Fibroblast of skin of back (primary cell): ENCODE results near the gene C2CD3.
A peak's percentile ranks its signal among the peaks of the same experiment; 100 is the strongest.
"Not testable (repeated sequence)": the region's sequence is repeated elsewhere in the genome, so short reads cannot be mapped to it uniquely, and the experiment has no call there.

Source experiments
- DNase-seq: peaks from one replicate; pipeline ENCODE4 v3.0.0-alpha.2; 2013

Gene C2CD3

GRCh38 chr11:74000307-74001133, 170.3 kb downstream of the C2CD3 start:
- no peak for DNase-seq

GRCh38 chr11:73999581-74000306, 171.1 kb downstream of the C2CD3 start:
- no peak for DNase-seq

DNA sequence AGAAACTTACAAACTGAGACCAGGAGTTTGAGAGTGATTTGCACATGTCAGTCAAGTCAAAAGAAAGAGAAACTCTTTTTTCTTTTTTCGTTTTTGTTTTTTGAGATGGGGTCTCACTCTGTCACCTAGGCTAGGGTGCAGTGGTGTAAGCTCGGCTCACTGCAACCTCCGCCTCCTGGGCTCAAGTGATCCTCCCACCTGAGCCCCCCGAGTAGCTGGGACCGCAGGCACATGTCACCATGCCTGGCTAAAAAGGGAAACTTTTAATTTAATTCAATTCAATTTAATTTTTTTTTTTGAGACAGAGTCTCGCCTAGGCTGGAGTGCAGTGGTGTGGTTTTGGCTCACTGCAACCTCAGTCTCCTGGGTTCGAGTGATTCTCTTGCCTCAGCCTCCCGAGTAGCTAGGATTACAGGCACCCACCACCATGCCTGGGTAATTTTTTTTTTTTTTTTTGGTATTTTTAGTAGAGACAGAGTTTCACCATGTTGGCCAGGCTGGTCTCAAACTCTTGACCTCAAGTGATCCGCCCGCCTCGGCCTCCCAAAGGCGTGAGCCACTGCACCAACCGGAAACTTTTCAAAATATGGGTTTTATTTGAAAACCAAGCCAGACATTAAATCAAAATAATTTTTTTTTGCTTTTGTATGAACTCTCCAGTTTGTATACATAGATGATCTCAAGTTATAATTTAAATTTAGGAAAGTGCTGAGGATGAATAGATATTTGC, 171.8 kb downstream of the C2CD3 start:
- no peak for DNase-seq

DNA sequence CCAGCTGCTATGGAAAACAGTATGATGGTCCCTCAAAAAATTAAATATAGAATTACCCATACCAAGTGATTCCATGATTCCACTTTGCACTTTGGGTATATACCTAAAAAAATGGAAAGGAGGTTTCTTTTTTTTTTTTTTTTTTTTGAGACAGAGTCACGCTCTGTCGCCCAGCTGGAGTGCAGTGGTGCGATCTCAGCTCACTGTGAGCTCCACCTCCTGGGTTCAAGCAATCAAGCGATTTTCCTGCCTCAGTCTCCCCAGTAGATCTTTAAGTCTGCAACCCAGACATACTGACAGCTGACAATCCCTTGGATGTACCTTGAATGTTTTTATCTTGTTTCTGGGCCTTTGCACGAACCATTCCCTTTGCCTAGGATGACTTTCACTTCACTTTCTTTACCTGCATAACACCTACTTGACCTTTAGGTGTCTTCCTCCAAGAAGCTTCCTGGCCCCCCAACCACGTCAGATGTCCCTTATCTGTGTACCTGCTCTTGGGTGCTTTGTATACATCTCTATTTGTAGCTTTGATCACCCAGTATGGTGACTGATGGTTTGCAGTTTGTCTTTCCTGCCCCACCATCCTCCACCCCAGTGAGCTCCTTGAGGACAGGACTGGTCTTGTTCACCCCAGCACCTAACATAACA, 173.6 kb downstream of the C2CD3 start:
- DNase-seq = no peak

DNA sequence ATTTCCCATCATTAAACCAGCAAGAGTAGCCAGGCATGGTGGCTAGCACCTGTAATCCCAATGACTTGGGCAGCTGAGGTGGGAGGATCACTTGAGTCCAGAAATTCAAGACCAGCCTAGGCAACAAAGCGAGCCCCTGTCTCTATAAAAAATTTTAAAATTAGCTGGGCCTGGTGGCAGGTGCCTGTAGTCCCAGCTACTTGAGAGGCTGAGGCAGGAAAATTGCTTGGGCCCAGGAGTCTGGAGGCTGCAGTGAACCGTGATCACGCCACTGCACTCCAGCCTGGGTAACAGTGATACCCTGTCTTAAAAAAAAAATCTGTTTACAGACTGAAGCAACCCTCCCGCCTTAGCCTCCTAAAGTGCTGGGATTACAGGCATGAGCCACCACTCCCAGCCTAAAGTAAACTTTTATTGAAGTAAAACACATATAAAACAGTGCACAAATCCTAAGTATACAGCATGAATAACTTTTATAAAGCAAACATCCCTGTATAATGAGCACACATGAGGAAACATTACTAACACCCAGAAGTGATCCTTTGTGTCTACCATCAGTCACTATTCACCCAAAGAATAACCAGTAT, 174.5 kb downstream of the C2CD3 start:
- no peak for DNase-seq

- DNase-seq = no peak
Observed at GRCh38 chr11:73995731-73996130, 175.1 kb downstream of the C2CD3 start.

DNA sequence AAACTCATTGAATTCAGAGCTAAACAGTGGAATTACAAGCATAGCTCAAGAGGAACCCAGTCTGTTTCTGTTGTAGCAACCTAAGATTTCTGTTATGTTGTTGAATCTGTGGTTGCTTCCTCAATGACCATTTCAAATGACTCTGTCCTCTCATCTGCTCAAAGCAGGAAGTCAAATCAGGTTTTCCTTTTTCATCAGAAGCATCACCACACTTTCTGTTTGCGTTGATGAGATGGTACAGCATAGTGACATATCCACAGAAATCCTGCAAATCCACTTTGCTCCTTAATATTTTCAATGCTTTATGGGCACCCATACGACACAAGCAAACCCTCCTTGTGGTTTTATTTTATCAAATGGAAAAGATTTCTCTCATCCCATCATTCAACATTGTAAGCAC, 175.6 kb downstream of the C2CD3 start:
- DNase-seq = peak; percentile 15

DNA sequence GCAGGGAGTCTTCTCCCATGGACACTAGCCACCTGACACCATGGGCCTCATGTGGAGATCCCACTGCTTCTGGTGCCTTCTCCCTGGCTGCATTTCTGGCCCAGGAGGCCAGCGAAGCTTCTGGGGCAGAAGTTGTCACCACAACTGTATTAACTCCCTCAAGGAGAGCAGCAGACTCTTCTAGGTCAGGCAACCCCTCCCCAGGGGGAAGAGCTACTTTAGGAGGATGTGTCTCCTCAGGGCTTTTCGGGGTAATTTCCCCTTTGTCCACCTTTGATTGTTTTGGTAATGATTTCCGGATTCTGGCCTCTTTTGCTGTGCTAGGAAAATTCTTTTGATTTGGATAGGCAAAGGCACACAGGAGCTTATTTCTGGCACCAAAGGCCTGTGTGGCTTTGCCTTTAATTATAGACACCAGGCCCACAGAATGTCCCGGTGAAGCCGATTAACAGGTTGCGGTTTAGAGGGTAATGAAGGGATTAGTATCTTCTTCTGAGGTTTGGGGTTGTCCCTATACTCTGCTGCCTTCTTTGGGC, 179.3 kb downstream of the C2CD3 start:
- no peak for DNase-seq

DNA sequence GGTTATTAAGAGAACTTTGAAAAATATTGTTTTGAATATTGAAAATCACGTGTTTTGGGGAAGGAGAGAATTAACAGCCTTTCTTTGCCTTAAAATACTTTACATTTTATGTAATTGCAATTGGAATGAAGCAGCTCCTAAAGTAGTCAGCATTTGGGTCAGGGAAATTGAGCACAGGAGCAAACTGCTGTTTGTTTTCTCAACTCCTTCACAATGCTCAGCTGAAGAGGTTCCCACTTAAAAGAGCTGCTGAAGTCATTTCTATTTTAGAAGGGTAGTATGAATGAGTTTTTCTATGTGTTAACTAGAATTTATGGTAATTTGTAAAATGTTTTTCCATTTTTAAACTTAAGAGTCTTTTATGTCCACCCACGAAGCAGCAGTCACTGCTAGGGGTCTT, 180.1 kb downstream of the C2CD3 start:
- no peak for DNase-seq

GRCh38 chr11:73989156-73989555, 181.6 kb downstream of the C2CD3 start:
- DNase-seq = no peak

DNA sequence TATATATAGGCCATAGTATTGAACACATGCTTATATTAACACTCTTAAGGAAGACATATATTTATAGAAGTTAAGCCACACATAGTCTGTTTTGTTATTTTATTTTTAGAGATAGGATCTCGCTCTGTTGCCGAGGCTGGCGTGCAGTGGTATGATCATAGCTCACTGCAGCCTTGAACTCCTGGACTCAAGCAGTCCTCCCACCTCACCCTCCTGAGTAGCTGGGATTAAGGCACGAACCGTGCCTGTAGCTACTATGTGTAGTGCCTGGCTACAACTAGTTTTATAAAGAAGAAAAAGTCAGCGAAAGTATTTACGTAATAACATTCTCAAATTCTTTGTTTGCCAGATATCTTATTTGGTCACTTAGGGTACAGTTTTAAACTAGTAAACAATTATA, 182.6 kb downstream of the C2CD3 start:
- no peak for DNase-seq

- DNase-seq = not testable (repeated sequence)
Observed at GRCh38 chr11:73985661-73986060, 185.1 kb downstream of the C2CD3 start.

DNA sequence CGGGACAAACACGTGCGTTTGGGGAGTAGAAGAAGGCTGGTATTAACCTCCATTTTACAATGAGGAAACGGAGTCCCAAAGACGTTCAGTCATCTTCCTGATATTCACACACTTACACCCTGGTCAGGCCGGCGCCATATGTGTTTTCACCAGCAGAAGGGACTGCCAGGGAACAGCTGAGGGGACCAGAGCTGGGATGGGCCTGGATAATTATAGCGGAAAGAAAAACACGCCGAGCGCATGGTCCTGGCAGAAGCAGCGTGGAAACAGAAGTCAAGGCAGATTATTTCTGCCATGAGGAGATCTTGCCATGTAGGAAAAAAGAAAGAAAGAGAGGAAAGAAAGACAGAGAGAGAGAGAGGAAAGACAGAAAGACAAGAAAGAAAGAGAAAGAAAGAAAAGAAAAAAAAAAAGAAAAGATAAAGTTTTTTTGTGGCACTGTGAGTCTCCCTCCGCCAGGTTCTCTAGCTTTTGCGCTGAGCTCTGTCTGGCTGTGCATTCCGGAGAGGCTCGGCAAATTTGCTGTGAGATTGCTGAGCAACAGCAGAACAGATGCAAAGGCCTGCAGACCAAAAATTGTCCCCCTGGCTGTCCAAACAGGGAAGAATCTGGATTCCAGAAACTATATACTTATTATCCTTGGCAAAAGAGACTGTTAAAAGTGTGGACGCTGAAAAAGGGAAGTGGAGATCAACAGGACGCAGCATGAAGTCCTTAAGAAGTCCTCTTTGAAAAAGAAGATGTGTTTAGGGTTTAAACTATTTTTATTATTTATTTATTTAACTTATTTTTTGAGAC, 186.9 kb downstream of the C2CD3 start:
- no peak for DNase-seq

GRCh38 chr11:73982990-73983740, 187.6 kb downstream of the C2CD3 start:
- DNase-seq = peak; percentile 90

GRCh38 chr11:73982595-73982989, 188.2 kb downstream of the C2CD3 start, which contains the start of gene UCP2:
TSS of gene UCP2 (minus strand) at chr11:73982843. CDS start at chr11:73978378, 4,465 bp downstream.
- DNase-seq = peak; percentile 81

DNA sequence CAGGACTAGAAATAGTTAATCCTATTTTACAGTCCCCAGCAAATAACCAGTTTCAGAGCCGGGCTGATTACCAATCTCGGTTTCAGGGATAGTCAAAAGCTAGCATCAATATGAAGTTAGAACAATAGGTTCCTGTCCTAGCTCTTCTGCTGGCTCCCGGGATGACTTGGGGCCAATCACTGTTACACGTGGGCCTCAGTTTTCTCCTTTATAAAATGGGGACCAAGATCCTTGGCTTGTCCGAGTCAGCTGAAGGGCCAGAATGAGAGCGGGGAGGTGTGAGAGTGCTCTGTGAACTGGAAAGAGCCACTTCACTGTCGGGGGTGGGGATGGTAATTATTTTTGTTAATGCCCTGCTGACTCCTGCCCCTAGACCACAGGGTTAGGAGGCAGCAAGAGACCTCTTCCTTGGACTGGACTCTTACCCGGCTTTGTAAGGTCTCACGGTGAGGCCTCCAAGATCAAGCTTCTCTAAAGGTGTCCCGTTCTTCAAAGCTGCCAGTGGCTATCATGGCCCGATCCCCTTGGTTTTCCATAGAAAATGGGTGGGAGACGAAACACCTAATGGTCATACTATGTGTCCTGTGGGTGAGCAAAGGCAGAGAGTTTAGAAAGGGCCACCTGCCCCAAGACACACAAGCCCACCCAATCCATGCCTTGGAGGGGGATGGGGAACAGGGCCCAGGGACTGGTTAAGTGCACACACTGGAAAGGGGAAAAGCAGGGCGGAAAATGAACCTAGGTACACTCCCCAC, 189.6 kb downstream of the C2CD3 start:
- DNase-seq = no peak

DNA sequence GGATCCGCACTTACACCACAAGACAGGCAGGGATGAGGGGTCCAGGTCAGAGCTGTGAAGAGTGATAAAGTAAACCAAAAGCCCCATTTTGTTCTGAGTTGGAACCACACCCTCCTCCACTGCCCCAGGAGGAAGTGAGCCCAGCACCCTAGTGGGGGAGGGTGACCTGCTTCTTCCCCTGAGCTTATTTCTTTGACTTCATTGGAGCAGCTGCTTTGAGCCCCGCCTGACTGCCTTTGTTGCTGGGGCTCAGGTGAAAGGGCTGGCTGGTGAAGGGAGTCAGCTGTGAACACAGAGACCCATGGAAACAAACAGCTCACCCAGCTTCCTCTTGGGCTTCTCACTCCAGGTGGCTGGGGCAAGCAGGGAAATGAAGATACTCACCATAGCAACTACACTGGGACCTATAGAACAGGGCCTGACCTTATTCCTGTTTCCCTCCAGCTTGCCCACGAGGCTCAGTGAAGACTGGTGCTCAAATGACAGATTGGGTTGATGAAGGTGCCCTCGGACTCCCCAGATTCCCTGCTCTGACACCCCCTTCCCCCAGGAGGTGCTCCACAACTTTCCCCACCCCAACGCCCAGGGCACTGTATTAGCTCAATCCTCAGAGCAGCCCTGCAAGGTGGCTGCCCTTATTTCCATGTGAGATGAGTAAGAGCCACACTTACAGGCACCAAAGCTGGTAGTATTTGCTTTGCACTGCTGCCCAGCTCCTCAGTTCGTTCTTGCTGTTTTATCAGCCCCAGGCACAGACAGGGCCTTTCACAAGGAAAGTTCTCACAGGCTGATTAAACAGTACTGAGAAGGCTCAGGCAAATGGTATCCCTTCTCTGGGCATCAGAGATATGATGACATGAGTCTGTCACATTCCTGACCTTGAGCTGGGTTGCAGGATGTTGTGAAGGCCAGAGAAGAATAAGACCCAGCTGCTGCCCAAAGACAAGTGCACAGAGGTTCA, 190.5 kb downstream of the C2CD3 start:
- DNase-seq = no peak

GRCh38 chr11:73978576-73979086, 192.2 kb downstream of the C2CD3 start:
- DNase-seq = no peak
